Gastroesophageal sphincter (tissue), 4 donors: ENCODE data around the gene MRPS12. TPM values are rescaled to one million over a fixed set of nuclear protein-coding genes. Genes with fewer than 3 reads are reported as not detected.

Source experiments
- ATAC-seq: fragments of 150-250 bp; one replicate; pipeline ENCODE4 v1.9.1; 2016; ENCODE audit warnings: mild to moderate bottlenecking, moderate library complexity
- H3K27ac ChIP-seq, 4 donors: fragments of 200-600 bp; sonication (generic) in 3 of 4; 1 replicate in 3 of 4; 2 replicates in 1 of 4; pipeline ENCODE4 v1.5.1; 2016 to 2019
- H3K27me3 ChIP-seq: fragments of 200-600 bp; sonication (generic); one replicate; pipeline ENCODE4 v1.5.1; 2019
- H3K36me3 ChIP-seq, 2 donors: fragments of 200-600 bp; sonication (generic); one replicate each; pipeline ENCODE4 v1.5.1; 2019; ENCODE audit warnings: control low read depth in 1 of 2
- H3K4me1 ChIP-seq, 3 donors: fragments of 200-600 bp; sonication (generic); 1 replicate in 2 of 3; 2 replicates in 1 of 3; pipeline ENCODE4 v1.5.1; 2016 to 2019; ENCODE audit warnings: control low read depth in 2 of 3
- H3K4me3 ChIP-seq, 2 donors: fragments of 200-600 bp; sonication (generic); one replicate each; pipeline ENCODE4 v1.5.1; 2019; ENCODE audit warnings: mild to moderate bottlenecking in 1 of 2, moderate library complexity in 1 of 2
- H3K9me3 ChIP-seq, 3 donors: fragments of 200-600 bp; sonication (generic); one replicate each; pipeline ENCODE4 v1.5.1; 2017 to 2019; ENCODE audit warnings: control low read depth in 2 of 3
- EP300 ChIP-seq: sonication (generic); formaldehyde crosslinking; IDR thresholded peaks from one replicate; pipeline ENCODE4 v1.6.1; 2017; ENCODE audit warnings: antibody characterized with exemption, mild to moderate bottlenecking
- POLR2A ChIP-seq, 2 donors: fragments of 450-650 bp; IDR thresholded peaks; one replicate each; pipeline ENCODE4 v1.6.1; 2017; ENCODE audit warnings: antibody characterized with exemption in 2 of 2, mild to moderate bottlenecking in 2 of 2, moderate library complexity in 1 of 2
- POLR2AphosphoS5 ChIP-seq: sonication (generic); formaldehyde crosslinking; IDR thresholded peaks from one replicate; pipeline ENCODE4 v1.6.1; 2017; ENCODE audit warnings: antibody characterized with exemption
- WGBS, 2 donors: methylation state at CpG; one replicate each; pipeline ENCODE4 v1.1.5; 2018; ENCODE audit warnings: low coverage in 1 of 2; 5-methylcytosine and 5-hydroxymethylcytosine counted together
- total RNA-seq, 4 donors: library from RNA; depleted of rRNA; stranded (reverse); fragments of >200 nt; gene quantifications; one replicate each; pipeline ENCODE4 v1.1.0, GENCODE V29; 2016
- TF ChIP-seq, protein P1 (sequence below), 4 experiments: fragments of 200-600 bp in 2 of 4; fragments of 450-650 bp in 2 of 4; sonication (generic) in 1 of 4; IDR thresholded peaks; one replicate each; pipeline ENCODE4 v1.5.1; 2017 to 2019; ENCODE audit warnings: antibody characterized with exemption in 4 of 4, mild to moderate bottlenecking in 2 of 4, moderate library complexity in 2 of 4

Gene MRPS12
- total RNA-seq, 4 donors from 2014 or later: 19.8 to 25.3 (median 23.0) TPM

DNA sequence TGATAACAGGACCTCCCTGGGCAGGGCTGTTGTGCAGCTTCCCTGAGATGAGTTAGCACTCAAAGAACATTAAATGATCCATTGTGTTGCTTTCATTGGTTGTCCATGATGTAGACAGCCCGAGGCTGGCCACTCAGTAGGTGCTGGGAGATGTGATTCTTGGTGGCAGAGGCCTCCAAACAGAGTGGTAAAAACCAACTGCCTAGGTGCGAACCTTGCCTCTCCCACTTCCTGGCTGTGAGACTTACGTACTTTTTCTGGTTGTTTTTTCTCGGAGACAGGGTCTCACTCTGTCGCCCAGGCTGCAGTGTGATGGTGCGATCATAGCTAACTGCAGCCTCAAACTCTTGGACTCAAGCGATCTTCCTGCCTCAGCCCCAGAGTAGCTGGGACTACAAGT lies 6.4 kb upstream of the MRPS12 start:
- Histone ChIP-seq H3K9me3 (no peaks in the 10 kb centered on the region), H3K4me3 (no peak overlapping the region), H3K27ac (no peak overlapping the region), H3K27me3 (no peaks in the 10 kb centered on the region), H3K36me3 (peaks cover 0 to 52% of the 10 kb centered on the region in 2 donors), H3K4me1 (peaks cover 0 to 5% (median 0%) of the 10 kb centered on the region in 3 donors)
- WGBS, 2 donors: 87% methylated on average over 4 of the region's 7 CpGs; no CpG with 5 or more reads in 1 of the 2 donors
- ATAC-seq: no peak
- TF ChIP-seq, protein P1, sequence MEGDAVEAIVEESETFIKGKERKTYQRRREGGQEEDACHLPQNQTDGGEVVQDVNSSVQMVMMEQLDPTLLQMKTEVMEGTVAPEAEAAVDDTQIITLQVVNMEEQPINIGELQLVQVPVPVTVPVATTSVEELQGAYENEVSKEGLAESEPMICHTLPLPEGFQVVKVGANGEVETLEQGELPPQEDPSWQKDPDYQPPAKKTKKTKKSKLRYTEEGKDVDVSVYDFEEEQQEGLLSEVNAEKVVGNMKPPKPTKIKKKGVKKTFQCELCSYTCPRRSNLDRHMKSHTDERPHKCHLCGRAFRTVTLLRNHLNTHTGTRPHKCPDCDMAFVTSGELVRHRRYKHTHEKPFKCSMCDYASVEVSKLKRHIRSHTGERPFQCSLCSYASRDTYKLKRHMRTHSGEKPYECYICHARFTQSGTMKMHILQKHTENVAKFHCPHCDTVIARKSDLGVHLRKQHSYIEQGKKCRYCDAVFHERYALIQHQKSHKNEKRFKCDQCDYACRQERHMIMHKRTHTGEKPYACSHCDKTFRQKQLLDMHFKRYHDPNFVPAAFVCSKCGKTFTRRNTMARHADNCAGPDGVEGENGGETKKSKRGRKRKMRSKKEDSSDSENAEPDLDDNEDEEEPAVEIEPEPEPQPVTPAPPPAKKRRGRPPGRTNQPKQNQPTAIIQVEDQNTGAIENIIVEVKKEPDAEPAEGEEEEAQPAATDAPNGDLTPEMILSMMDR (IDR thresholded peaks at IDR 0.05): no peak
- TF ChIP-seq POLR2AphosphoS5 (no peak), POLR2A (IDR thresholded peaks at IDR 0.05) (no peak), EP300 (no peak)

- WGBS, 2 donors: 69 to 80% methylated on average over 3 to 4 of the region's 4 CpGs
Measured at GRCh38 chr19:38928391-38929001, 2.2 kb upstream of the MRPS12 start.

DNA sequence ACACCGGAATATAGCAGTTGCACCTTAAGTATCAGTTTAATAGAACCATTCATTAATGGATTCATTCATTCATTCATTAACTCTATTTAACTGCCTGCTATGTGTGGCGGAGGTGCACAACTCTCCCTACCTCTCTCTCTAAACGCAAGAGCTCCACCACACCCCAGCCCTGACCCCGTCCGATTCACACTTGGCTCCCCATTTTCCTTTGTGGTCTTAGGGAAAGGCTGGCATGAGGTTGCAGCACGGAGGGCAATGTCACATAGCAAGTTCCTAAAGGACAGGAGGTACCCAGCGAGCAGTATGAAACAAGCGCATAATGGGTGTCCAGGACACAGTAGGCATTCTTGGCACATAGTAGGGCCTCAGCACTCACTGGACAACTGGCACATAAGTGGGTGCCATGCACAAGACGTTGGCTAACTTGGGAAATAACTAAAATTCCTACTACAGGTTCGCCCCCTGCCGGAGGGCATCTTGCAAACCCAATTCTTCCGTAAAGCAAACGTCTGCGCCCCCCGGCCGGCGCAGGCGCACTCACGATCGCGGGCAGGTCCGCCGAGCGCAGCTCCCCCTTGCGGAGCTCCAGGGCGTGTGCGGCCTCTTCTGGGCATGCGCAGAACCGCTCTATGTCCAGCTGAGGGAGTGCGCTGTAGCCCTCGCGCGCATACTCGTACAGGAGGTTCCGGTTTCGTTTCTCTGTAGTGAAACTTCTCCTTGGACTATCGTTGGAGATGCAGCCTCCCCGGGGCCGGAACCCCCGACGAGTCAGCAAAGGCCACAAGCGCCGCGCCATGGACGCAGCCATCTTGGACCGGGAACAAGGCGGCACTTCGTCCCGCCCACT lies 592 bp upstream of the MRPS12 start, which contains the start of gene SARS2:
SARS2 (minus strand) TSS at position 835 of the 847 bp plus-strand sequence; CDS start at position 808, 27 bp downstream.
- peaks cover 0 to 37% (median 10%) of the 10 kb centered on the region in 3 donors for H3K4me1 ChIP-seq
- TF ChIP-seq POLR2A (IDR thresholded peaks at IDR 0.05): peak in 1 of 2 donors; percentile 7
- TF ChIP-seq POLR2AphosphoS5: peak; percentile 24
- TF ChIP-seq, protein P1 (IDR thresholded peaks at IDR 0.05): peak; percentile 98 to 99 (median 98)
- no peak for TF ChIP-seq EP300
- WGBS, 2 donors: 9 to 10% methylated on average over 8 of the region's 49 CpGs
- peak within 1 kb of the TSS; percentile 51 to 71 for H3K4me3 ChIP-seq
- H3K27ac ChIP-seq: peak within 1 kb of the TSS; percentile 55 to 92 (median 85)
- no peaks in the 10 kb centered on the region for H3K9me3 ChIP-seq
- ATAC-seq: peak; percentile 92
- H3K36me3 ChIP-seq: peaks cover 0 to 46% of the 10 kb centered on the region in 2 donors
- no peaks in the 10 kb centered on the region for H3K27me3 ChIP-seq

More at GRCh38 chr19:38928391-38929001, 2.2 kb upstream of the MRPS12 start:
- Histone ChIP-seq H3K36me3 (peaks cover 0 to 48% of the 10 kb centered on the region in 2 donors), H3K27me3 (no peaks in the 10 kb centered on the region), H3K4me1 (peaks cover 0 to 37% (median 10%) of the 10 kb centered on the region in 3 donors), H3K27ac (no peak overlapping the region), H3K4me3 (no peak overlapping the region), H3K9me3 (no peaks in the 10 kb centered on the region)
- TF ChIP-seq, protein P1 (IDR thresholded peaks at IDR 0.05): no peak
- ATAC-seq: no peak

- Histone ChIP-seq H3K4me1 (peaks cover 0 to 37% (median 10%) of the 10 kb centered on the region in 3 donors), H3K4me3 (peak overlapping the region; percentile 51 to 71), H3K27me3 (no peaks in the 10 kb centered on the region), H3K36me3 (peaks cover 0 to 34% of the 10 kb centered on the region in 2 donors), H3K27ac (peak overlapping the region in 3 of 4 donors; percentile 84 to 92 (median 86)), H3K9me3 (no peaks in the 10 kb centered on the region)
- TF ChIP-seq, protein P1 (IDR thresholded peaks at IDR 0.05): no peak
- no peak for TF ChIP-seq EP300
- no peak for TF ChIP-seq POLR2AphosphoS5
- no peak for TF ChIP-seq POLR2A (IDR thresholded peaks at IDR 0.05)
- 14 to 53% methylated on average over 5 to 6 of the region's 8 CpGs for WGBS, 2 donors
- no peak for ATAC-seq
Measured at GRCh38 chr19:38931521-38931793, 713 bp downstream of the MRPS12 start.
